ENCODE data around the gene PTPRT. TPM values are rescaled to one million over a fixed set of nuclear protein-coding genes. Genes with fewer than 3 reads are reported as not detected.

The PTPRT gene
- total and polyA plus RNA-seq, 2 of the 13 experiments (the other 11 are each of a cell fraction or from before 2014, with no cell fraction given) = under 0.01 to 0.09 TPM

DNA sequence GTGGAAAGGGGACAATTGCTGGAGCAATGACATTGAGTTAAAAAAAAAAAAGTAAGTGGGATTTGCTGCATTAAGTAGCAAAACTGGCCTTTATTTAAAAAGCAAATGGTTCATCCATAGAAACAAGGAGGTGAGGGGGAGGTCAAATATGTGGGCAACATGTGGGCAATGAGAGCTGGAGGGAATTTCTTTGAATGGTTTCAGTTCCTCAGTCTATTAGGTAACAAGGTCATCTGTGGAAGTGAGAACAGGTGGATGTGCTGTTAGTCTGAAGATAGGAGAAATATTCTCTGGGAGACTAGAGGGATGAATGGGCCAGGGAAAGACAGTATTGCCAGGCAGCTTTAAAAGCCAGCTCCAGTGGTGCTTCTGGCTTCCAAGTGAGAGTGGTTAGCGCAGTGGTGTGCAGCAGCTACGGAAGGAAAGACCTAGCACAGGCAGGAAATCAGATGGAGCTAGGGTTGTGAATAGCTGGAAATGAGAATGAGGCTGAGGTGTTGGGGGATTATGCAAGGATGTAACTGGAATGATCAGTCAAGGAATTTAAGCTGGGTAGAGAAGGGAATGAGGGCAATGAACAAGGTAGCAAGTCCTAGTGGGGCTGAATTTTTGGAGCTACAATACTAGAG is 727.6 kb downstream of the PTPRT start:
- Histone ChIP-seq H3K27me3 (ENCODE audit: control insufficient read depth in 1 of 2, insufficient read depth in 2 of 2, low read length in 2 of 2) (no peaks in the 10 kb centered on the region; a peak in 1 of 5 replicates), H3K4me3 (replicated peaks in 1 of 3; ENCODE audit: insufficient read depth in 1 of 3, low read depth in 2 of 3, low read length in 3 of 3) (no peak overlapping the region), H3K9ac (ENCODE audit: insufficient read depth, low read depth, low read length) (no peak overlapping the region), H2AFZ (ENCODE audit: low read length) (no peak overlapping the region), H3K4me2 (ENCODE audit: low read depth, low read length) (no peak overlapping the region), H3K9me3 (ENCODE audit: low read length) (peaks cover 45% of the 10 kb centered on the region), H3K4me1 (ENCODE audit: insufficient read depth, low read length) (no peaks in the 10 kb centered on the region), H3K79me2 (ENCODE audit: insufficient read depth, low read length) (no peaks in the 10 kb centered on the region), H3K36me3 (replicated peaks in 1 of 2; ENCODE audit: control insufficient read depth in 1 of 2, insufficient read depth in 2 of 2, low read length in 2 of 2) (no peaks in the 10 kb centered on the region), H3K27ac (ENCODE audit: extremely low read length, insufficient read depth, low read length) (no peak overlapping the region), H4K20me1 (ENCODE audit: insufficient read depth, low read length) (no peaks in the 10 kb centered on the region)
- DNase-seq (ENCODE audit: low spot score) (no peak), ATAC-seq (no peak), FAIRE-seq (no peak)
- CTCF ChIA-PET (ENCODE audit: low intra/inter-chr PET ratio, low total read pairs) = no interaction called here
- intact Hi-C loops (cut with micrococcal nuclease; ENCODE audit: unreplicated experiment) (no loop called here), in situ Hi-C loops (cut with HindIII; ENCODE audit: extremely low pct_ligation_motif_present, low pct_unique_long_range_greater_than_20kb) (no loop called here)
- TF ChIP-seq ZNF496 (CRISPR knock-in tag; IDR thresholded peaks at IDR 0.05; ENCODE audit: insufficient replicate concordance) (no peak), CCAR2 (optimal IDR thresholded peaks at IDR 0.05; ENCODE audit: low read depth, low read length) (no peak), ZNF350 (CRISPR knock-in tag; IDR thresholded peaks at IDR 0.05; ENCODE audit: borderline replicate concordance, low read depth) (no peak), KDM4B (CRISPR knock-in tag; IDR thresholded peaks at IDR 0.05) (no peak), SMAD9 (CRISPR knock-in tag; IDR thresholded peaks at IDR 0.05) (no peak)
- TF ChIP-seq, protein P1, sequence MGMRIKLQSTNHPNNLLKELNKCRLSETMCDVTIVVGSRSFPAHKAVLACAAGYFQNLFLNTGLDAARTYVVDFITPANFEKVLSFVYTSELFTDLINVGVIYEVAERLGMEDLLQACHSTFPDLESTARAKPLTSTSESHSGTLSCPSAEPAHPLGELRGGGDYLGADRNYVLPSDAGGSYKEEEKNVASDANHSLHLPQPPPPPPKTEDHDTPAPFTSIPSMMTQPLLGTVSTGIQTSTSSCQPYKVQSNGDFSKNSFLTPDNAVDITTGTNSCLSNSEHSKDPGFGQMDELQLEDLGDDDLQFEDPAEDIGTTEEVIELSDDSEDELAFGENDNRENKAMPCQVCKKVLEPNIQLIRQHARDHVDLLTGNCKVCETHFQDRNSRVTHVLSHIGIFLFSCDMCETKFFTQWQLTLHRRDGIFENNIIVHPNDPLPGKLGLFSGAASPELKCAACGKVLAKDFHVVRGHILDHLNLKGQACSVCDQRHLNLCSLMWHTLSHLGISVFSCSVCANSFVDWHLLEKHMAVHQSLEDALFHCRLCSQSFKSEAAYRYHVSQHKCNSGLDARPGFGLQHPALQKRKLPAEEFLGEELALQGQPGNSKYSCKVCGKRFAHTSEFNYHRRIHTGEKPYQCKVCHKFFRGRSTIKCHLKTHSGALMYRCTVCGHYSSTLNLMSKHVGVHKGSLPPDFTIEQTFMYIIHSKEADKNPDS (CRISPR knock-in tag; IDR thresholded peaks at IDR 0.05) = no peak
- no TSS peak for BruUV-seq (replicated peaks)
- 5% methylated on average over 2 of the region's 2 CpGs for WGBS (ENCODE audit: low lambda C conversion rate)
- POLR2A ChIA-PET = no interaction called here

DNA sequence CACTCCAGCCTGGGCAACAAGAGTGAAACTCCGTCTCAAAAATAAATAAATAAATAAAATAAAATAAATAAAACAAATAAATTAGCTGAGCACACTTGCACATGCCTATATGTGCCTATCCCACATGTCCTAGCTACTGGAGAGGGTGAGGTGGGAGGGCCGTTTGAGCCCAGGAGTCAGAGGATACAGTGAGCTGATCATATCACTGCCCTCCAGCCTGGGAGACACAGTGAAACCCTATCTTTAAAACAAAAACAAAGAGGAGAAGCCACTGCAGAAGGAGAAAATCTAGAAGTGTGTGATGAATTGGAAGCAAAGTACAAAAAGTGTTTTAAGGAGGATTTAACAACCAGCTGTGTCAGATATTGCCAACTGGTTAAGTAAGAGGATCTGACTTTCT is 728.4 kb downstream of the PTPRT start:
- Histone ChIP-seq H3K4me2 (ENCODE audit: low read depth, low read length) (no peak overlapping the region), H3K27ac (ENCODE audit: extremely low read length, insufficient read depth, low read length) (no peak overlapping the region), H3K79me2 (ENCODE audit: insufficient read depth, low read length) (no peaks in the 10 kb centered on the region), H3K27me3 (ENCODE audit: control insufficient read depth in 1 of 2, insufficient read depth in 2 of 2, low read length in 2 of 2) (no peaks in the 10 kb centered on the region), H3K9me3 (ENCODE audit: low read length) (peaks cover 43% of the 10 kb centered on the region), H2AFZ (ENCODE audit: low read length) (no peak overlapping the region), H3K4me1 (ENCODE audit: insufficient read depth, low read length) (no peaks in the 10 kb centered on the region), H3K36me3 (replicated peaks in 1 of 2; ENCODE audit: control insufficient read depth in 1 of 2, insufficient read depth in 2 of 2, low read length in 2 of 2) (no peaks in the 10 kb centered on the region), H4K20me1 (ENCODE audit: insufficient read depth, low read length) (no peaks in the 10 kb centered on the region), H3K9ac (ENCODE audit: insufficient read depth, low read depth, low read length) (no peak overlapping the region), H3K4me3 (replicated peaks in 1 of 3; ENCODE audit: insufficient read depth in 1 of 3, low read depth in 2 of 3, low read length in 3 of 3) (no peak overlapping the region)
- no peak for ATAC-seq
- in situ Hi-C loops (cut with HindIII; ENCODE audit: extremely low pct_ligation_motif_present, low pct_unique_long_range_greater_than_20kb) = no loop called here
- CTCF ChIA-PET (ENCODE audit: low intra/inter-chr PET ratio, low total read pairs) = no interaction called here
- intact Hi-C loops (cut with micrococcal nuclease; ENCODE audit: unreplicated experiment) = no loop called here
- no TSS peak for BruUV-seq (replicated peaks)
- WGBS (ENCODE audit: low lambda C conversion rate) = 6% methylated on average over 2 of the region's 2 CpGs
- no peak for FAIRE-seq
- POLR2A ChIA-PET = no interaction called here
- no peak for DNase-seq (ENCODE audit: low spot score)
- TF ChIP-seq, protein P2, sequence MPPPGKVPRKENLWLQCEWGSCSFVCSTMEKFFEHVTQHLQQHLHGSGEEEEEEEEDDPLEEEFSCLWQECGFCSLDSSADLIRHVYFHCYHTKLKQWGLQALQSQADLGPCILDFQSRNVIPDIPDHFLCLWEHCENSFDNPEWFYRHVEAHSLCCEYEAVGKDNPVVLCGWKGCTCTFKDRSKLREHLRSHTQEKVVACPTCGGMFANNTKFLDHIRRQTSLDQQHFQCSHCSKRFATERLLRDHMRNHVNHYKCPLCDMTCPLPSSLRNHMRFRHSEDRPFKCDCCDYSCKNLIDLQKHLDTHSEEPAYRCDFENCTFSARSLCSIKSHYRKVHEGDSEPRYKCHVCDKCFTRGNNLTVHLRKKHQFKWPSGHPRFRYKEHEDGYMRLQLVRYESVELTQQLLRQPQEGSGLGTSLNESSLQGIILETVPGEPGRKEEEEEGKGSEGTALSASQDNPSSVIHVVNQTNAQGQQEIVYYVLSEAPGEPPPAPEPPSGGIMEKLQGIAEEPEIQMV (CRISPR knock-in tag; IDR thresholded peaks at IDR 0.05; ENCODE audit: low read depth) = no peak
- TF ChIP-seq ZSCAN9 (CRISPR knock-in tag; IDR thresholded peaks at IDR 0.05; ENCODE audit: borderline replicate concordance) (no peak), ZFAT (CRISPR knock-in tag; conservative IDR thresholded peaks at IDR 0.05) (no peak), ZNF160 (CRISPR knock-in tag; IDR thresholded peaks at IDR 0.05) (no peak), RFX3 (CRISPR knock-in tag; IDR thresholded peaks at IDR 0.05) (no peak), ZFP36L1 (CRISPR knock-in tag; IDR thresholded peaks at IDR 0.05) (no peak), ZNF383 (CRISPR knock-in tag; IDR thresholded peaks at IDR 0.05; ENCODE audit: borderline replicate concordance) (no peak)
- TF ChIP-seq, protein P3, sequence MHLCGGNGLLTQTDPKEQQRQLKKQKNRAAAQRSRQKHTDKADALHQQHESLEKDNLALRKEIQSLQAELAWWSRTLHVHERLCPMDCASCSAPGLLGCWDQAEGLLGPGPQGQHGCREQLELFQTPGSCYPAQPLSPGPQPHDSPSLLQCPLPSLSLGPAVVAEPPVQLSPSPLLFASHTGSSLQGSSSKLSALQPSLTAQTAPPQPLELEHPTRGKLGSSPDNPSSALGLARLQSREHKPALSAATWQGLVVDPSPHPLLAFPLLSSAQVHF (CRISPR knock-in tag; IDR thresholded peaks at IDR 0.05) = no peak
